ENCODE results near the gene KLC4. TPM values are rescaled to one million over a fixed set of nuclear protein-coding genes. Genes with fewer than 3 reads are reported as not detected.

The KLC4 gene
- total and polyA plus RNA-seq, 9 of the 15 experiments (the other 6 are each of a cell fraction or from before 2014, with no cell fraction given), result 1.7 to 16.2 (median 7.7) TPM

- TF ChIP-seq COPS2 (conservative IDR thresholded peaks at IDR 0.05) (no peak), PML (IDR thresholded peaks at IDR 0.05; ENCODE audit: low read length) (peak; percentile 88), CBX8 (IDR thresholded peaks at IDR 0.05; ENCODE audit: borderline replicate concordance, extremely low read depth, low read depth, low read length, poor library complexity, severe bottlenecking) (no peak), XRCC3 (IDR thresholded peaks at IDR 0.05) (no peak), ZNF57 (CRISPR knock-in tag; IDR thresholded peaks at IDR 0.05) (peak; percentile 90), NR0B1 (IDR thresholded peaks at IDR 0.05; ENCODE audit: partially characterized antibody) (no peak), POLR2G (IDR thresholded peaks at IDR 0.05; ENCODE audit: low read depth, low read length) (peak; percentile 97), ZNF347 (CRISPR knock-in tag; IDR thresholded peaks at IDR 0.05; ENCODE audit: low read depth) (peak; percentile 45; the same call in 1 of the 2 replicates), SMARCA5 (IDR thresholded peaks at IDR 0.05) (no peak), ZNF121 (CRISPR knock-in tag; conservative IDR thresholded peaks at IDR 0.05) (no peak), E2F8 (IDR thresholded peaks at IDR 0.05; ENCODE audit: low read depth, partially characterized antibody) (peak; percentile 91), ZNF316 (IDR thresholded peaks at IDR 0.05) (0 out of 2 replicates have a peak, but pooled peaks have one; percentile 29), HDAC2 (IDR thresholded peaks at IDR 0.05) (no peak; the same call in 1 of the 2 replicates), ELF2 (CRISPR knock-in tag; IDR thresholded peaks at IDR 0.05) (peak; percentile 86), TBP (optimal IDR thresholded peaks at IDR 0.05; ENCODE audit: low read depth, low read length) (peak; percentile 69), ZBTB1 (CRISPR knock-in tag; IDR thresholded peaks at IDR 0.05; ENCODE audit: borderline replicate concordance, low read depth) (0 out of 2 replicates have a peak, but pooled peaks have one; percentile 48), ZNF511 (CRISPR knock-in tag; IDR thresholded peaks at IDR 0.05) (peak; percentile 87; the same call in 1 of the 2 replicates), ZBTB9 (CRISPR knock-in tag; IDR thresholded peaks at IDR 0.05) (peak; percentile 98), HNRNPH1 (optimal IDR thresholded peaks at IDR 0.05; ENCODE audit: low read depth, low read length) (no peak), U2AF2 (optimal IDR thresholded peaks at IDR 0.05; ENCODE audit: low read depth, low read length) (no peak)
Observed at GRCh38 chr6:43053545-43054205, 5.8 kb upstream of the KLC4 start, which contains the start of gene CUL7 (continued).
